B cell (primary cell): Measurements from ENCODE around the gene CCND1. TPM values are rescaled to one million over a fixed set of nuclear protein-coding genes. Genes with fewer than 3 reads are reported as not detected.
"Not testable (repeated sequence)": the region's sequence is repeated elsewhere in the genome, so short reads cannot be mapped to it uniquely, and the experiment has no call there.

Experiments used
- ATAC-seq: fragments of 200-7000 bp; cut with Tn5 transposase; one replicate; pipeline ENCODE4 v1.10.0; 2021; ENCODE audit warnings: low read depth, mild to moderate bottlenecking, moderate number of reproducible peaks, moderate library complexity
- CTCF ChIA-PET: fragments of 350-600 bp; sonication (Branson Sonifier 250); formaldehyde crosslinking; loops from one replicate; lab custom pipeline; 2021; ENCODE audit warnings: antibody characterized with exemption, inconsistent platforms; lab: Charles Lee
- POLR2A ChIA-PET: fragments of 350-600 bp; sonication (Branson Sonifier 250); formaldehyde crosslinking; loops from one replicate; lab custom pipeline; 2021; ENCODE audit warnings: antibody characterized with exemption; lab: Charles Lee
- DNase-seq: peaks from one replicate; pipeline ENCODE4 v3.0.0; 2013
- H2AFZ ChIP-seq: 2 replicates; pipeline ENCODE4 v1.6.1; 2012; ENCODE audit warnings: mild to moderate bottlenecking, low read depth, low read length; ENCODE audit not compliant: insufficient read depth, poor library complexity, severe bottlenecking
- H3K27ac ChIP-seq, 2 donors: 1 replicate in 1 of 2; 2 replicates in 1 of 2; pipeline ENCODE4 v1.5.1; 2012 to 2013; ENCODE audit warnings: low read length in 2 of 2, mild to moderate bottlenecking in 2 of 2, moderate library complexity in 1 of 2
- H3K27me3 ChIP-seq, 4 experiments: fragments of 200-600 bp in 1 of 4; sonication (generic) in 1 of 4; replicated peaks in 1 of 4; 1 replicate in 2 of 4; 2 replicates in 2 of 4; pipeline versions ENCODE4 v1.6.1 to v1.7.0; 2013 to 2016; ENCODE audit warnings: low read length in 3 of 4, mild to moderate bottlenecking in 2 of 4, mixed read lengths in 1 of 4, moderate library complexity in 1 of 4; ENCODE audit not compliant: insufficient read depth in 4 of 4, control insufficient read depth in 3 of 4; ENCODE audit errors: control extremely low read depth in 1 of 4
- H3K36me3 ChIP-seq, 2 experiments: replicated peaks in 1 of 2; 1 replicate in 1 of 2; 2 replicates in 1 of 2; pipeline versions ENCODE4 v1.6.1 to v1.7.1; 2013; ENCODE audit warnings: low read length in 1 of 2; ENCODE audit not compliant: insufficient read depth in 2 of 2, control insufficient read depth in 1 of 2; ENCODE audit errors: control extremely low read depth in 1 of 2, extremely low read depth in 1 of 2
- H3K4me1 ChIP-seq, 2 donors: fragments of 200-600 bp in 1 of 2; sonication (generic) in 1 of 2; 1 replicate in 1 of 2; 2 replicates in 1 of 2; pipeline versions ENCODE4 v1.5.1 to v1.6.1; 2013 to 2017; ENCODE audit warnings: low read length in 2 of 2; ENCODE audit not compliant: control insufficient read depth in 2 of 2, insufficient read depth in 2 of 2
- H3K4me2 ChIP-seq: replicated peaks from 2 replicates; pipeline ENCODE3; 2012; ENCODE audit warnings: mild to moderate bottlenecking, low read depth, low read length; ENCODE audit not compliant: poor library complexity, severe bottlenecking
- H3K4me3 ChIP-seq, 5 experiments: fragments of 200-600 bp in 1 of 5; sonication (generic) in 1 of 5; 1 replicate in 3 of 5; 2 replicates in 2 of 5; pipeline versions ENCODE4 v1.5.1 to v1.7.0; 2011 to 2016; ENCODE audit warnings: low read length in 4 of 5, mild to moderate bottlenecking in 4 of 5, low read depth in 2 of 5, control low read depth in 1 of 5, moderate library complexity in 1 of 5; ENCODE audit not compliant: insufficient read depth in 1 of 5; ENCODE audit errors: control extremely low read depth in 1 of 5, extremely low read depth in 1 of 5
- H3K79me2 ChIP-seq: fragments of 200-600 bp; sonication (generic); one replicate; pipeline ENCODE4 v1.6.0; 2016; ENCODE audit warnings: low read length; ENCODE audit not compliant: control insufficient read depth, insufficient read depth
- H3K9ac ChIP-seq: fragments of 200-600 bp; sonication (generic); 2 replicates; pipeline ENCODE4 v1.6.1; 2017; ENCODE audit warnings: mild to moderate bottlenecking, low read length, moderate library complexity
- H3K9me3 ChIP-seq, 3 donors: one replicate each; pipeline versions ENCODE4 v1.6.1 to v1.7.1; 2013; ENCODE audit warnings: low read length in 2 of 3; ENCODE audit not compliant: control insufficient read depth in 2 of 3, insufficient read depth in 1 of 3; ENCODE audit errors: control extremely low read depth in 1 of 3
- H4K20me1 ChIP-seq: 2 replicates; pipeline ENCODE4 v1.6.0; 2012; ENCODE audit warnings: mild to moderate bottlenecking, low read length; ENCODE audit not compliant: insufficient read depth, control insufficient read depth, poor library complexity, severe bottlenecking
- H3K27ac Mint-ChIP-seq: one replicate; pipeline ENCODE4 v1.8.0; 2021; ENCODE audit warnings: mixed read lengths
- H3K27me3 Mint-ChIP-seq: one replicate; pipeline ENCODE4 v1.8.0; 2021; ENCODE audit warnings: mixed read lengths
- H3K4me1 Mint-ChIP-seq: one replicate; pipeline ENCODE4 v1.8.0; 2021; ENCODE audit warnings: mixed read lengths
- H3K4me3 Mint-ChIP-seq: one replicate; pipeline ENCODE4 v1.8.0; 2021; ENCODE audit warnings: mixed read lengths
- H3K9me3 Mint-ChIP-seq: one replicate; pipeline ENCODE4 v1.8.0; 2022; ENCODE audit warnings: mixed read lengths; ENCODE audit not compliant: insufficient read depth
- CTCF ChIP-seq: fragments of 200-600 bp; IDR thresholded peaks from one replicate; pipeline ENCODE4 v1.8.0; 2022; ENCODE audit warnings: antibody characterized with exemption, mild to moderate bottlenecking
- EZH2 ChIP-seq: IDR thresholded peaks from 2 replicates; pipeline ENCODE4 v1.6.1; 2012; ENCODE audit warnings: borderline replicate concordance, low read depth, mild to moderate bottlenecking, moderate library complexity, low read length; ENCODE audit not compliant: insufficient read depth, poor library complexity, severe bottlenecking
- WGBS: methylation state at CpG from one replicate; pipeline ENCODE4 v1.1.5; 2013; ENCODE audit warnings: missing lambda C conversion rate; ENCODE audit not compliant: insufficient coverage; 5-methylcytosine and 5-hydroxymethylcytosine counted together
- intact Hi-C: fragments of 100-400 bp; cut with micrococcal nuclease; formaldehyde crosslinking; loops from one replicate; pipeline ENCODE4 v1.10.0; 2022
- polyA plus RNA-seq: library from polyadenylated mRNA; depleted of rRNA; stranded (reverse); fragments of >200 nt; gene quantifications from 2 replicates; pipeline ENCODE4 v1.2.3, GENCODE V29; 2012
- total RNA-seq, 2 donors: library from RNA; stranded (reverse); fragments of 120-200 nt in 1 of 2; gene quantifications; 1 replicate in 1 of 2; 2 replicates in 1 of 2; pipeline versions ENCODE4 v1.2.3 to v1.2.4, GENCODE V29; 2013 to 2022

Gene CCND1
- total and polyA plus RNA-seq, 2 donors (not counting 1 experiment from before 2014, with no cell fraction given) = 4.9 to 8.8 TPM

- H3K4me2 ChIP-seq = no peak overlapping the region
- no peak for ATAC-seq
- 92% methylated on average over 2 of the region's 7 CpGs for WGBS
- ChIA-PET POLR2A (no interaction called here), CTCF (no interaction called here)
- Mint-ChIP-seq H3K27ac (no peak overlapping the region), H3K9me3 (peaks cover 4% of the 10 kb centered on the region), H3K4me3 (no peak overlapping the region), H3K27me3 (peaks cover 52% of the 10 kb centered on the region), H3K4me1 (peaks cover 7% of the 10 kb centered on the region)
- no peak overlapping the region for H3K9ac ChIP-seq
- H4K20me1 ChIP-seq = no peaks in the 10 kb centered on the region
- H2AFZ ChIP-seq = no peak overlapping the region
- peaks cover 8 to 9% of the 10 kb centered on the region in 2 donors for H3K4me1 ChIP-seq
- TF ChIP-seq EZH2 (no peak), CTCF (no peak)
- no peak overlapping the region for H3K27ac ChIP-seq
- H3K9me3 ChIP-seq = no peaks in the 10 kb centered on the region
- no peak overlapping the region for H3K4me3 ChIP-seq
- peaks cover 0 to 42% (median 22%) of the 10 kb centered on the region in 4 experiments for H3K27me3 ChIP-seq
- no peak for DNase-seq
- H3K36me3 ChIP-seq = no peaks in the 10 kb centered on the region
- H3K79me2 ChIP-seq = no peaks in the 10 kb centered on the region
- intact Hi-C loops = no loop called here
Measured at GRCh38 chr11:69695581-69695980, 54.6 kb downstream of the CCND1 start.

GRCh38 chr11:69695995-69696394 lies 55.0 kb downstream of the CCND1 start:
- H3K27ac Mint-ChIP-seq, ATAC-seq, H3K9ac ChIP-seq, H3K9me3 Mint-ChIP-seq, H2AFZ ChIP-seq, H3K4me2 ChIP-seq, H3K27ac ChIP-seq, H3K79me2 ChIP-seq, H3K9me3 ChIP-seq, POLR2A ChIA-PET, H3K4me3 Mint-ChIP-seq, H3K4me3 ChIP-seq, intact Hi-C loops, H3K36me3 ChIP-seq, H4K20me1 ChIP-seq, H3K4me1 Mint-ChIP-seq, CTCF ChIA-PET, DNase-seq: not testable (repeated sequence)
- H3K27me3 ChIP-seq = peaks cover 0 to 44% (median 22%) of the 10 kb centered on the region in 4 experiments
- 50% methylated on average over 1 of the region's 6 CpGs for WGBS
- H3K27me3 Mint-ChIP-seq = peaks cover 51% of the 10 kb centered on the region
- peaks cover 9 to 12% of the 10 kb centered on the region in 2 donors for H3K4me1 ChIP-seq
